HepG2 (cell line): Measurements from ENCODE around the gene LACTBL1. TPM values are rescaled to one million over a fixed set of nuclear protein-coding genes. Genes with fewer than 3 reads are reported as not detected.

Experiments
- ATAC-seq: fragments of 200-7000 bp; cut with Tn5 transposase; 3 replicates; pipeline ENCODE4 v1.9.1; 2020; ENCODE audit warnings: mild to moderate bottlenecking, moderate library complexity
- BruUV-seq: library from RNA; stranded (reverse); fragments of 400-500 nt; replicated peaks from 2 replicates; lab custom pipeline; 2021; lab: Mats Ljungman, UMichigan
- CTCF ChIA-PET: fragments of 300-600 bp; formaldehyde crosslinking; extraction: SDS; loops from one replicate; lab custom pipeline; 2021; ENCODE audit warnings: low total read pairs, inconsistent platforms, low intra/inter-chr PET ratio; lab: Yijun Ruan, JAX
- POLR2A ChIA-PET: fragments of 350-600 bp; sonication (Branson Sonifier 250); formaldehyde crosslinking; loops from one replicate; lab custom pipeline; 2020; ENCODE audit warnings: antibody characterized with exemption, inconsistent platforms; lab: Yijun Ruan, JAX
- DNase-seq: peaks from one replicate; pipeline ENCODE4 v3.0.0-alpha.2; 2015; ENCODE audit warnings: low spot score
- FAIRE-seq: peaks from 3 replicates; lab custom pipeline; 2011; peaks lifted over from hg19 to GRCh38; lab: Jason Lieb, UNC
- H2AFZ ChIP-seq: one replicate; pipeline ENCODE4 v1.6.1; 2011; ENCODE audit warnings: low read length, inconsistent platforms
- H3K27ac ChIP-seq: fragments of 300-600 bp; 3 replicates; pipeline ENCODE4 v1.8.0; 2011; ENCODE audit warnings: mixed run types, mild to moderate bottlenecking, mixed read lengths, low read length, inconsistent platforms; ENCODE audit not compliant: insufficient read depth; ENCODE audit errors: extremely low read length
- H3K27me3 ChIP-seq, 2 experiments: fragments of 200-600 bp in 1 of 2; 2 replicates in 1 of 2; 3 replicates in 1 of 2; pipeline versions ENCODE4 v1.6.0 to v1.8.0; 2011; ENCODE audit warnings: low read length in 2 of 2, mild to moderate bottlenecking in 2 of 2, moderate library complexity in 2 of 2, inconsistent platforms in 1 of 2; ENCODE audit not compliant: insufficient read depth in 2 of 2, control insufficient read depth in 1 of 2
- H3K36me3 ChIP-seq, 2 experiments: fragments of 200-600 bp in 1 of 2; replicated peaks in 1 of 2; 2 replicates in 1 of 2; 3 replicates in 1 of 2; pipeline versions ENCODE4 v1.5.1 to v1.8.0; 2011; ENCODE audit warnings: low read length in 2 of 2, inconsistent platforms in 1 of 2; ENCODE audit not compliant: insufficient read depth in 2 of 2, control insufficient read depth in 1 of 2
- H3K4me1 ChIP-seq: 2 replicates; pipeline ENCODE4 v1.5.1; 2012; ENCODE audit warnings: low read length, inconsistent platforms; ENCODE audit not compliant: insufficient read depth
- H3K4me2 ChIP-seq: 2 replicates; pipeline ENCODE4 v1.6.0; 2011; ENCODE audit warnings: low read depth, low read length, inconsistent platforms
- H3K4me3 ChIP-seq, 3 experiments: fragments of 200-600 bp in 1 of 3; sonication (generic), shearing (Covaris generic) in 1 of 3; replicated peaks in 1 of 3; 2 replicates each; pipeline ENCODE4 v1.5.1; 2011 to 2016; ENCODE audit warnings: low read length in 3 of 3, inconsistent platforms in 2 of 3, low read depth in 2 of 3, mild to moderate bottlenecking in 2 of 3, control low read depth in 1 of 3, mixed read lengths in 1 of 3; ENCODE audit not compliant: insufficient read depth in 1 of 3
- H3K79me2 ChIP-seq: one replicate; pipeline ENCODE4 v1.6.1; 2011; ENCODE audit warnings: low read length, inconsistent platforms; ENCODE audit not compliant: insufficient read depth
- H3K9ac ChIP-seq: 2 replicates; pipeline ENCODE4 v1.6.0; 2011; ENCODE audit warnings: mild to moderate bottlenecking, low read depth, low read length, inconsistent platforms; ENCODE audit not compliant: insufficient read depth
- H3K9me3 ChIP-seq: 2 replicates; pipeline ENCODE4 v1.5.1; 2012; ENCODE audit warnings: mild to moderate bottlenecking, low read length
- H4K20me1 ChIP-seq: 2 replicates; pipeline ENCODE4 v1.6.0; 2011; ENCODE audit warnings: inconsistent platforms, mild to moderate bottlenecking, low read length, moderate library complexity; ENCODE audit not compliant: insufficient read depth
- ATF5 ChIP-seq: sonication (generic); formaldehyde crosslinking; IDR thresholded peaks from 2 replicates; pipeline ENCODE4 v1.4.0; 2020; ENCODE audit warnings: mild to moderate bottlenecking, low read depth, missing genetic modification reagents
- DNMT1 ChIP-seq: sonication (generic); formaldehyde crosslinking; IDR thresholded peaks from 2 replicates; pipeline ENCODE4 v1.5.1; 2020; ENCODE audit warnings: mild to moderate bottlenecking, missing genetic modification reagents
- FOXA3 ChIP-seq: IDR thresholded peaks from 2 replicates; pipeline ENCODE4 v1.6.1; 2016; ENCODE audit warnings: missing genetic modification reagents, missing compliant biosample characterization
- MTF1 ChIP-seq: sonication (generic); formaldehyde crosslinking; IDR thresholded peaks from 2 replicates; pipeline ENCODE4 v1.5.0; 2020; ENCODE audit warnings: missing genetic modification reagents
- SKI ChIP-seq: fragments of 450-650 bp; IDR thresholded peaks from one replicate; pipeline ENCODE4 v1.6.1; 2018; ENCODE audit warnings: mild to moderate bottlenecking; ENCODE audit not compliant: partially characterized antibody
- ZNF703 ChIP-seq: sonication (generic); formaldehyde crosslinking; IDR thresholded peaks from 2 replicates; pipeline ENCODE4 v1.5.1; 2020; ENCODE audit warnings: missing genetic modification reagents, mild to moderate bottlenecking, moderate library complexity, borderline replicate concordance
- ZZZ3 ChIP-seq: sonication (generic); formaldehyde crosslinking; IDR thresholded peaks from 2 replicates; pipeline ENCODE4 v1.4.0; 2020; ENCODE audit warnings: missing genetic modification reagents, mild to moderate bottlenecking, borderline replicate concordance
- WGBS: methylation state at CpG from one replicate; pipeline ENCODE4 v1.1.6; 2017; ENCODE audit warnings: low lambda C conversion rate; 5-methylcytosine and 5-hydroxymethylcytosine counted together
- in situ Hi-C: cut with HindIII; loops from 2 replicates; pipeline ENCODE4 v1.10.0; 2017; ENCODE audit warnings: low pct_unique_long_range_greater_than_20kb; ENCODE audit not compliant: extremely low pct_ligation_motif_present
- intact Hi-C: fragments of 100-400 bp; cut with micrococcal nuclease; formaldehyde crosslinking; loops from one replicate; pipeline ENCODE4 v1.10.0; 2022; ENCODE audit not compliant: unreplicated experiment
- polyA plus RNA-seq, 8 experiments: library from polyadenylated mRNA; depleted of rRNA in 3 of 8; stranded (reverse) in 7 of 8; unstranded in 1 of 8; fragments of >200 nt; fragmentation: Illumina TruSeq in 4 of 8; extraction: Trizol in 4 of 8; gene quantifications; 2 replicates each; pipeline versions ENCODE4 v1.2.1 to v1.2.3, GENCODE V29; 2011 to 2016; ENCODE audit warnings: low read depth in 4 of 8, missing spikeins in 1 of 8, mixed read lengths in 1 of 8; ENCODE audit not compliant: insufficient read depth in 1 of 8
- total RNA-seq, 5 experiments: library from RNA; depleted of rRNA; stranded (reverse); fragments of >200 nt; fragmentation: Illumina TruSeq; extraction: Trizol; gene quantifications; 2 replicates each; pipeline ENCODE4 v1.2.3, GENCODE V29; 2016; ENCODE audit warnings: low read depth in 1 of 5

The LACTBL1 gene
- total and polyA plus RNA-seq, 2 of the 13 experiments (the other 11 are each of a cell fraction or from before 2014, with no cell fraction given): 0.12 to 1.3 TPM

- TF ChIP-seq ATF5 (CRISPR knock-in tag) (no peak), SKI (no peak), ZNF703 (CRISPR knock-in tag) (no peak), FOXA3 (CRISPR knock-in tag) (no peak), DNMT1 (CRISPR knock-in tag) (no peak), ZZZ3 (CRISPR knock-in tag) (no peak)
Observed at GRCh38 chr1:22920734-22921451, 51.8 kb downstream of the LACTBL1 start (continued).

GRCh38 chr1:22920026-22920733 lies 52.5 kb downstream of the LACTBL1 start:
- BruUV-seq: no TSS peak
- H4K20me1 ChIP-seq: no peaks in the 10 kb centered on the region
- POLR2A ChIA-PET: no interaction called here
- CTCF ChIA-PET: no interaction called here
- H3K9ac ChIP-seq: no peak overlapping the region
- H3K4me3 ChIP-seq: no peak overlapping the region
- intact Hi-C loops (no loop called here), in situ Hi-C loops (no loop called here)
- H3K27me3 ChIP-seq: peaks cover 2 to 14% of the 10 kb centered on the region in 2 experiments; a peak in 1 of 5 replicates
- ATAC-seq: no peak
- no peaks in the 10 kb centered on the region for H3K9me3 ChIP-seq
- no peak for FAIRE-seq
- 0% methylated on average over 1 of the region's 6 CpGs for WGBS
- H3K27ac ChIP-seq: no peak overlapping the region
- no peak overlapping the region for H3K4me2 ChIP-seq
- H2AFZ ChIP-seq: no peak overlapping the region
- TF ChIP-seq MTF1 (CRISPR knock-in tag): no peak
- no peaks in the 10 kb centered on the region for H3K36me3 ChIP-seq
- H3K4me1 ChIP-seq: no peaks in the 10 kb centered on the region
- DNase-seq: no peak
- H3K79me2 ChIP-seq: no peaks in the 10 kb centered on the region
